ENCODE results near the gene CCDC134. TPM values are rescaled to one million over a fixed set of nuclear protein-coding genes. Genes with fewer than 3 reads are reported as not detected.

Gene CCDC134
- total RNA-seq, 1 experiment from 2014 or later: 10.6 TPM

DNA sequence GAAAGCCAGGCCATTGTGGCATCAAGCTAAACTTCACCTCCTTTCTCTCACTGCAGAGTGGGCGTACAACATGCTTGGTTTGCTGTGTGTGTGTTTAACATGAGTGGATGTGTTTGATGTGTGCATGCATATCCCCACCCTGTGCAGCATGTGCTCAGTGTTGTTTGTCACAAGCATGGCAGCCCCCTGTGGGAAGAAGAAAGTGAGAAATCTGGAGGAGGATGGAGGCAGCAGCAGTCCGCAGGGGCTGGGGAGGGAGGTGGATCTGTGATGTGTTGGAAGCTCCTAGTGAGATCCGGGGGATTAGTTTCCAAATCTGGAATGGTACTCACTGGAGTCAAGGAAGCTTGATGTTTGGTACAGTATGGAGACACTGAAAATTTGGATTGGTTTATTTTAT lies 24.1 kb upstream of the CCDC134 start:
- Histone ChIP-seq H3K4me1 (replicated peaks) (no peaks in the 10 kb centered on the region), H3K27me3 (replicated peaks) (no peaks in the 10 kb centered on the region), H3K9me3 (replicated peaks) (no peaks in the 10 kb centered on the region), H3K4me3 (no peak overlapping the region), H3K36me3 (no peaks in the 10 kb centered on the region), H3K27ac (no peak overlapping the region)
- DNase-seq (ENCODE audit: low read depth in 1 of 2, low spot score in 2 of 2): no peak

DNA sequence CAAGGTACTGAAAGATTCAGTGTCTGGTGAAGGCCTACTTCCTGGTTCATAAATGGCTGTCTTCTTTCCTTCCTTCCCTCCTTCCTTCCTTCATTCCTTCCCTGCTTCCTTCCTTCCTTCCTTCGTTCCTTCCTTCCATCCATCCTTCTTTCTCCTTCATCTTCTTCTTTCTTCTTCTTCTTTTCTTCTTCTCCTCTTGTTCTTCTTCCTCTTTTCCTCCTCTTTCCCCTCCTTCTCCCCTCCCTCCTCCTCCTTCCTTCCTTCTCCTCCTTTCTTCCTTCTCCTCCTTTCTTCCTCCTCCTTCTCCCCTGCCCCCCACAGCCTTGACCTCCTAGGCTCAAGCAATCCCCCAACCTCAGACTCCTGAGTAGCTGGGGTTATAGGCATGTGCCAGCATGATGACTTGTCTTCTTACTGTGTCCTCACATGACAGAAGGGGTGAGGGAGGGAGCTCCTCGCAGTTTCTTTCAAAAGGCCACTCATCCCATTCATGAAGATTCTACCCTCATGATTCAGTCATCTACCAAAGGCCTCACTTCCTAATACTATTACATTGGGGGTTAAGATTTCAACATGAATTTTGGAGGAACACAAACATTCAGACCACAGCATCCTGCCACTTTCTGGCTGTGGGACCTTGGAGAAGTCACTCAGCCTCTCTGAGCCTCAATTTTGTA lies 22.6 kb upstream of the CCDC134 start:
- no peaks in the 10 kb centered on the region for H3K9me3 ChIP-seq (replicated peaks)
- no peaks in the 10 kb centered on the region for H3K36me3 ChIP-seq
- H3K4me1 ChIP-seq (replicated peaks): no peaks in the 10 kb centered on the region
- H3K27ac ChIP-seq: no peak overlapping the region
- DNase-seq (ENCODE audit: low read depth in 1 of 2, low spot score in 2 of 2): no peak
- H3K4me3 ChIP-seq: no peak overlapping the region
- H3K27me3 ChIP-seq (replicated peaks): no peaks in the 10 kb centered on the region

DNA sequence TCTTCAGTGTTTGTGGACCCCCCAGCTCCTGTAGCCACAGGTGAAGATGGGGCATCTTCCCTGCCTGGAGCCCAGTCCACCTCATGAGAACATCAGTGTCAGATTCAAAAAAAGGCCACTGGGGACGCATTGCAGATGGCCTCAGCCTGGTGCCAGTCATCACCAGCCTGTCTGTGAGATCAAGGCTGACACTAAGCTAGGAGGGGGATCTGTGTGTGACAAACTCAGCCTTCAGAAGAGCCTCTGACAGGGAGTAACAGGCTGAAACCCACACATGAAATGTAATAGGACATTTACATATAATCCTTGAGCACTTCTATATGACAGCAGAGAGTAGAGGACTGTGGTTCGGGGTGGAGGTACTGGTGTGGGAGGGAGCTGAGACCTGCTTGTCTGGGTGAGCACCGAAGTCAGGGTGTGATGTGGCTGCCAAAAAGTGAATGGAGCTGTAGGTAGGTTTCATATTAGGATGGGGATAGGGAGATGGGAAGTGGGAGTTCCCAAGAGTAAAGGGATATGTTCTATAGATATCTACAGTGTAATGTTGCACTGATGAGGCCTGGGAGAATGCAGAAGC lies 20.5 kb upstream of the CCDC134 start:
- Histone ChIP-seq H3K4me3 (no peak overlapping the region), H3K36me3 (no peaks in the 10 kb centered on the region), H3K27ac (no peak overlapping the region), H3K27me3 (replicated peaks) (no peaks in the 10 kb centered on the region), H3K9me3 (replicated peaks) (no peaks in the 10 kb centered on the region), H3K4me1 (replicated peaks) (no peaks in the 10 kb centered on the region)
- no peak for DNase-seq (ENCODE audit: low read depth in 1 of 2, low spot score in 2 of 2)

DNA sequence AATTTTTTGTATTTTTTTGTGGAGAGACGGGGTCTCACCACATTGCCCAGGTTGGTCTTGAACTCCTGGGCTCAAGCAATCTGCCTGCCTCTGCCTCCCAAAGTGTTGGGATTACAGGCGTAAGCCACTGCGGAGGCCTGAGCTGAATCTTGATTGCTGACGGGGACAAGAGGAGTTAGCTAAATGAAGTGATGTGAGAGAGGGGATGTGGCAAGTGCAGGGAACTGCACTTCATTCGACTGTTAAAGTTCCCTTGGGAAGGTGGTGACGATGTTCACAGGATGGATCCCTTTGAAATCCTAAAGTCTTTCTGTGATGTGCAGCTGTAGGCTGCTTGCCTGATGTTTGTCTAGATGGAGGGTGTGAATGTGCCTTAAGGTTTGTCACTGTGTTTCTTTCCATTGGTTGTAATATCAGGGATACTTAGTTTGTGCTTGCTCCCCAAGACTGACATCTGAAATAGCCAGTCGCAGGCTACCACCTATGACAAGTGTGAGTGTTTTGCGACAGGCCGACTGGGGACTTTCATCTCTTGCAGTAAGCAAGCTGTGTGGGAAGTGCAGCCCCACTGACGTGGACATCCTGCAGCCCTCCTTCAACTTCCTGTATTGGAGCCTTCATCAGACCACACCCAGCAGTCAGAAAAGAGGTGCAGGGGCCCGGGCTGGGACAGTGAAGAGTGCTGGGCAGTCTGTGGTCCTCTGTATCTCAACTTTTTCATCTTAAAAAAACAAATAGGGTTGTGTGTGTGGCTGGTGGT lies 19.6 kb upstream of the CCDC134 start:
- Histone ChIP-seq H3K4me3 (no peak overlapping the region), H3K27me3 (replicated peaks) (no peaks in the 10 kb centered on the region), H3K27ac (no peak overlapping the region), H3K4me1 (replicated peaks) (no peaks in the 10 kb centered on the region), H3K9me3 (replicated peaks) (no peaks in the 10 kb centered on the region), H3K36me3 (no peaks in the 10 kb centered on the region)
- DNase-seq (ENCODE audit: low read depth in 1 of 2, low spot score in 2 of 2): no peak

DNA sequence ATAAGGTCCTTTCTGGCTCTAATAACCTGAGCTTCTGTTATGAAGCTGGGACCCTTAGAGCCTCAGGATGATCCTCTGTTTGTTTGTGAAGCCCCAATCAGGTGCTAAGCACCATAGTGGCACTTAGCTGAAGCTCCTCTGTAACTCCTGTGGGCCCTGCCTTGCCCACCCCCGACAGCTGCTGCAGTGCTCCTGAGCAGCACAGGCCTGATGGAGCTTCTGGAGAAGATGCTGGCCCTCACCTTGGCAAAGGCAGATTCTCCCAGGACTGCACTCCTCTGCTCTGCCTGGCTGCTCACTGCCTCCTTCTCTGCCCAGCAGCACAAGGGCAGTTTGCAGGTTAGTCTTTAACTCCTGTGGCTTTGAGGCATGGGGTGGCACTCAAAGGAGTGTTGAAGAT lies 19.0 kb upstream of the CCDC134 start:
- Histone ChIP-seq H3K4me1 (replicated peaks) (no peaks in the 10 kb centered on the region), H3K9me3 (replicated peaks) (no peaks in the 10 kb centered on the region), H3K4me3 (no peak overlapping the region), H3K27ac (no peak overlapping the region), H3K36me3 (no peaks in the 10 kb centered on the region), H3K27me3 (replicated peaks) (no peaks in the 10 kb centered on the region)
- no peak for DNase-seq (ENCODE audit: low read depth in 1 of 2, low spot score in 2 of 2)

DNA sequence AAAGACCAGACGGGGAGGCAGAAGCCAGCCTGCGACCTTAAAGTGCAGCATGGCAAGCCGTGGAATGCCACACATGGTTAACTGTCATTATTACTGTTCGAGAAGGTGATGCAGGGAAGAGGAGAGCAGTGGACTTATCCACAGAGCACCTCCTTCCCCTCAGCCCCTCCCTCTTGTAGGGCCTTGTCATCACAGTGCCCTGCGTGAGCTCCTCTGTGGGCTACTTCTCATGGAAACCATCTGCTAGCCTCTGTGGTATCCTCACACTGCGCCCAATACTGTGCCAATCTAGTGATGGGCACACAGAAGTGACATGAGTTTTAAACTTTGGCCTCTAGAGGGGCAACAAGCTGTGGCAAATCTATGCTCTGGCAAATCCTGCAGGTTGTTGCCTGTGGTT lies 18.2 kb upstream of the CCDC134 start:
- Histone ChIP-seq H3K27ac (no peak overlapping the region), H3K4me1 (replicated peaks) (no peaks in the 10 kb centered on the region), H3K9me3 (replicated peaks) (no peaks in the 10 kb centered on the region), H3K4me3 (no peak overlapping the region), H3K36me3 (no peaks in the 10 kb centered on the region), H3K27me3 (replicated peaks) (no peaks in the 10 kb centered on the region; the same call in 1 of the 2 replicates)
- DNase-seq (ENCODE audit: low read depth in 1 of 2, low spot score in 2 of 2): no peak

DNA sequence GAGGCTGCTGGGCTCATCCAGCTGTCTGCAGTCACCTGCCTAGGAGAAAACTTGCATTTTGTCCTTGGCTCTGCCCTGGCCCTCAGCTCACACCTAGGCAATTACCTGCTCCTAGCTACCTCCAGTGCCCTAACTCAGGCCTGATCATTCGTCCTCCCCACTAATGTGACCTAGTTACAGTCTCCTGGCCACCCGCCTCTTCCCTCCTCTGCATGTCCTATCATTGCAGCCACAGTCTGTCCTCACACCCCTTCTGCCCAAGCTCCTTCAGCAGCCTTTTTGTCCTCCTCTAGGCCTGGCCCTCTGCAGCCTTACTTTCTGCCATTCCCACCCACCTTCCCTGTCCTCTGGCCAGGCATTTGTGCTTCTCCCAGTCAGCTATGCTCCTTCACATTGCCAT lies 17.7 kb upstream of the CCDC134 start:
- Histone ChIP-seq H3K27ac (no peak overlapping the region), H3K4me1 (replicated peaks) (no peaks in the 10 kb centered on the region), H3K27me3 (replicated peaks) (no peaks in the 10 kb centered on the region; the same call in 1 of the 2 replicates), H3K9me3 (replicated peaks) (no peaks in the 10 kb centered on the region), H3K36me3 (no peaks in the 10 kb centered on the region), H3K4me3 (no peak overlapping the region)
- DNase-seq (ENCODE audit: low read depth in 1 of 2, low spot score in 2 of 2): no peak

DNA sequence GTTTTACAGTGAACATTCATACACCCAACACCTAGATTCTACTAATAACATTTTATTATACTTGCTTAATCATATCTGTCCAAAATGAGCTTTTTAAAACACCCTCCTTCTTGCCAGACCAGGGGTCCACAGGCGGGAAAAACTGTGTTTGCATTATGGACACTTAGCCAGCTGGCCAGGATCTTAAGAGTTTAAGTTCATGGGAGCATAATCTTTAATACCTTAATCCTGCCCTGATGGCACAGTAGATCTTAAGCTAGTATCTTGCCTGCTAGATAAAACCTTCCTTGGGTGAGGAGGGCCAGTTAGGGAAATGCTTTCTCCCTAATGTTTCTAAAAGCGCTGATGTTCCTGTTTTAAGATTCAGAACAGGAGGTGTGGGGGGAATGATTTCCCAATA lies 13.1 kb upstream of the CCDC134 start:
- H3K27me3 ChIP-seq (replicated peaks): no peaks in the 10 kb centered on the region; the same call in 1 of the 2 replicates
- DNase-seq (ENCODE audit: low read depth in 1 of 2, low spot score in 2 of 2): no peak
- H3K9me3 ChIP-seq (replicated peaks): no peaks in the 10 kb centered on the region
- no peak overlapping the region for H3K4me3 ChIP-seq
- no peaks in the 10 kb centered on the region for H3K36me3 ChIP-seq
- no peak overlapping the region for H3K27ac ChIP-seq
- H3K4me1 ChIP-seq (replicated peaks): no peaks in the 10 kb centered on the region

DNA sequence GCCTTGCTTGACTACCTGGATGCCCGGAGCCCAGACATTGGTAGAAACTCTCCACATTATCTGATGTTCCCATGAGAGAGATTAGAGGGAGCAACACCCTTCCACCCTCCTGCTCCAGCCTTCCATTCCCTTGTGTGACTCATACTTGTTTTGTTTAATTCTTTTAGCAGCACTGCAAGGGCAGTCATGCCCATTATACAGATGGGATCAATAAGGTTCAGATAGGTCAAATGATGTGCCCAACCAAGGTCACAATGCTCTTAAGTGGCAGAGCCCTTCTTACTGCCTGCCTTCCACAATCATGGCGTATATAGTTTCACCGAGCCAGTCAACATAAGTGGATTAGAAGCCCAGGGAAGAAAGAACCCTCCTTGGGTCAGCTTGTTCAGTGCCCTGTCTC lies 6.6 kb upstream of the CCDC134 start:
- no peaks in the 10 kb centered on the region for H3K9me3 ChIP-seq (replicated peaks)
- H3K36me3 ChIP-seq: no peaks in the 10 kb centered on the region
- H3K4me1 ChIP-seq (replicated peaks): no peaks in the 10 kb centered on the region
- H3K4me3 ChIP-seq: no peak overlapping the region
- DNase-seq (ENCODE audit: low read depth in 1 of 2, low spot score in 2 of 2): no peak
- no peak overlapping the region for H3K27ac ChIP-seq
- H3K27me3 ChIP-seq (replicated peaks): no peaks in the 10 kb centered on the region

DNA sequence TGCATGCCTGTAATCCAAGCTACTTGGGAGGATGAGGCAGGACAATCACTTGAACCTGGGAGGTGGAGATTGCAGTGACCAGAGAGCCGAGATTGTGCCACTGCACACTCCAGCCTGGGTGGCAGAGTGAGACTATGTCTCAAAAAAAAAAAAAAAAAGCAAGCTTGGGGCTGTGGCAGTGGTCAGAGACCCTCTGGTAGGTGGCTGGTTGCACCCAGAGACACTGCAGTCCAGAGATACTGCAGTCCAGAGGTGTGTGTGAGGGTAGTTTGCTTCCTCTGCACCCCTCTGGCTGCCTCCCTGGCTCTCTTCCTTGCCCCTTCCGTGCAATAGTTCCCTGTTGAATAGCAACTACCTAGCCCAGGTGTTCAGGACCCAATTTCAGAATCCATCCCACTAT lies 1.7 kb upstream of the CCDC134 start:
- Histone ChIP-seq H3K36me3 (0 out of 2 replicates have a peak, but pooled peaks cover 3% of the 10 kb centered on the region), H3K27me3 (replicated peaks) (no peaks in the 10 kb centered on the region), H3K4me3 (no peak overlapping the region), H3K27ac (no peak overlapping the region), H3K4me1 (replicated peaks) (peaks cover 20% of the 10 kb centered on the region), H3K9me3 (replicated peaks) (no peaks in the 10 kb centered on the region)
- no peak for DNase-seq (ENCODE audit: low read depth in 1 of 2, low spot score in 2 of 2)

DNA sequence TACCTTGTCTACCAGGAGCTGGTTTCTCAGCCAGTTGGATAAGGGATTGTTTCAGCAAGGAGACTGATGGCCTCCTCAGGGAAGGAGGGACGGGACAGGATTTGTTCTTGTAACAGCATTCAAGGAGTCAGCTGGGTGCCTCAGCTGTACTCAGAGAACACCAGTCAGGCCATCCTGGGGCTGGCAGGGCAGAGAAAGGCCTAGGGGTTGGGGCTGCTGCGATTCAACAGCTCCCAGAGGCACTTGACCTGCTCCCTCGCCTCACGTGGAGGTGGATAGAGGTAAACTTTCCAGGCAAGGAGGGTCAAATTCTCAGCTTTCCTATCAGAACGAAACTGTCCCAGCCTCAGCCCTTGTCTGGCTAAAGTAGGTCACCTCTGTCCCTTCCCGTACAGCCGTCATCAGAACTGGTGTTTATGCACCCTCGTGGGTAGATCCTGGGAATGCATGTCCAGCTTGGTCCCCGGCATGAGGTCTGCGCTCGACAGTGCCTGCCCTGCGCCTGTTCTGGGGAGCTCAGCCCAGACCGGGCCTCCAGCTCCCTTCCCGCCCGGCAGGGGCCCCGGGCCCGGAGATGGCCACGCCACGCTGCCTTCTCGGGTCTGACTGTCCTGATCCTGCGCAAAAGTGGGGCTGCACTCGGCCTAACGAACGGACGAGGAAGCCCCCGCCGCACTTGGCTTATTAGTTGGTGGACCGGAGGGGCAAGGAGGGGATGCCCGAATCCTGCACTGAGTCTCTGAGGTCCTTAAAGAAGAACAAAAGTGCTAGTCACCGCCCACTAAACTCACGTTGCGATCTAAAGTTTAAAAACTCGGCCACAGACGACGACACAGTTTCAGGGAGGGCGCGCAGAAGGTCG lies 762 bp upstream of the CCDC134 start:
- Histone ChIP-seq H3K4me1 (replicated peaks) (peaks cover 20% of the 10 kb centered on the region), H3K36me3 (0 out of 2 replicates have a peak, but pooled peaks cover 3% of the 10 kb centered on the region), H3K27me3 (replicated peaks) (no peaks in the 10 kb centered on the region), H3K27ac (peak overlapping the region; percentile 45; the same call in 1 of the 2 replicates), H3K9me3 (replicated peaks) (no peaks in the 10 kb centered on the region), H3K4me3 (peak overlapping the region; percentile 74)
- no peak for DNase-seq (ENCODE audit: low read depth in 1 of 2, low spot score in 2 of 2)

DNA sequence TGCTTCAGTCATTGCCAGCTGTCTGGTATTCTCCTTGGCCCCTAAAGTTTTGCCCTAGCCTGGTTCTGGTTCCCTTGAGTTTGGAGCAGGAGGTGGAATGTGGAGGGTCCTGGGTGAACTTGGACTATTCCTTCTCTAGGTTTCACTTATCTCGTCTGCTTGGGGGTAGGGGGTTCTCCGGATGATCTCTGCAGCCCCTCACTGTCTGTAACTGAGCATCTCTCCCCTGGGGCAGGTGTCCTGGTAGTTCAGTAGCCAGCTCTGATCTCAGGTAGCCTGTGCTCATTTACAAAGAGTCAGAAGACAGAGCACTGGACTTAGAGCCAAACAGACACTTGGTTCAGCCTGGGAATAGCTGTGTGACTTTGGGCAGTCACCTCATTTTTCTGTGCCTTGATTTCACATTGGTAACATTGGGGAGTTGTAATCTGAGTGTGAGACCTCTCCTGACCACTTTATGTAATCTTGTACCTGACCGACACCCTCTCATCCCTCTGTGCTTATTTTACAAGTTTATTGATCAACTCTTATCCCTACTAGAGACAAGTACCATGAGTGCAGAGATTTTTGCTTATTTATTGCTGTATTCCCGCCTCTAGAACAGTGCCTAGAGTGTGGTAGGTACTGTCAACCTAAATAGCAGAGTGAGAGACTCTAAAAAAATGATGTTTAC lies 804 bp downstream of the CCDC134 start:
- H3K4me1 ChIP-seq (replicated peaks): peaks cover 20% of the 10 kb centered on the region
- H3K4me3 ChIP-seq: peak overlapping the region; percentile 74
- H3K9me3 ChIP-seq (replicated peaks): no peaks in the 10 kb centered on the region
- no peaks in the 10 kb centered on the region for H3K27me3 ChIP-seq (replicated peaks)
- DNase-seq (ENCODE audit: low read depth in 1 of 2, low spot score in 2 of 2): no peak
- H3K27ac ChIP-seq: no peak overlapping the region
- 0 out of 2 replicates have a peak, but pooled peaks cover 3% of the 10 kb centered on the region for H3K36me3 ChIP-seq

DNA sequence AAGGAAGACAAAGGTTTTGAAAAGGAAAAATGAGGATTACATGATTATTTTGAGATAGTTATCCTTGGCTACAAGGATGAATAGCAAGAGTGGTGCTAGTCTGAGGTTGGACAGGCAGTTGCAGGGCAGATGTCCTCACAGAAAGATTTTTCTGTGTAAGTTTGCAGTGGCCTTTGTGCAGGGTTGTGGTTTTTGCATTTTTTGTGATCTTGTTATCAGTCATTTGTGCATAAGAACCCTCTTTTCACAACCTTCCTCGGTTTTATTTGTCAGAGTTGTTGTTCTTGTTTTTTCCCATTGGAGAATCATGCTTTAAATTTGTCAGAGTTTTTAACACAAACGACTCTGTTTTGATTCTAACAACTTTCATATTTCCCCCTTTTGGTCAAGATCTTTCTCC lies 1.4 kb downstream of the CCDC134 start:
- no peaks in the 10 kb centered on the region for H3K27me3 ChIP-seq (replicated peaks)
- H3K9me3 ChIP-seq (replicated peaks): no peaks in the 10 kb centered on the region
- peak overlapping the region; percentile 74 for H3K4me3 ChIP-seq
- DNase-seq (ENCODE audit: low read depth in 1 of 2, low spot score in 2 of 2): no peak
- no peak overlapping the region for H3K27ac ChIP-seq
- 0 out of 2 replicates have a peak, but pooled peaks cover 3% of the 10 kb centered on the region for H3K36me3 ChIP-seq
- H3K4me1 ChIP-seq (replicated peaks): peaks cover 20% of the 10 kb centered on the region

Measured in SJSA1 (cell line).